NB4 (cell line): ENCODE data around the gene YAP1.

Experiments
- POLR2A ChIP-seq: IDR thresholded peaks from 2 replicates; pipeline ENCODE4 v1.6.1; 2011; ENCODE audit warnings: mild to moderate bottlenecking; ENCODE audit not compliant: insufficient read length; ENCODE audit errors: extremely low read depth
- TF ChIP-seq, protein P1 (sequence below): IDR thresholded peaks from one replicate; pipeline ENCODE4 v1.5.1; 2012; ENCODE audit warnings: low read depth, low read length

- TF ChIP-seq, protein P1, sequence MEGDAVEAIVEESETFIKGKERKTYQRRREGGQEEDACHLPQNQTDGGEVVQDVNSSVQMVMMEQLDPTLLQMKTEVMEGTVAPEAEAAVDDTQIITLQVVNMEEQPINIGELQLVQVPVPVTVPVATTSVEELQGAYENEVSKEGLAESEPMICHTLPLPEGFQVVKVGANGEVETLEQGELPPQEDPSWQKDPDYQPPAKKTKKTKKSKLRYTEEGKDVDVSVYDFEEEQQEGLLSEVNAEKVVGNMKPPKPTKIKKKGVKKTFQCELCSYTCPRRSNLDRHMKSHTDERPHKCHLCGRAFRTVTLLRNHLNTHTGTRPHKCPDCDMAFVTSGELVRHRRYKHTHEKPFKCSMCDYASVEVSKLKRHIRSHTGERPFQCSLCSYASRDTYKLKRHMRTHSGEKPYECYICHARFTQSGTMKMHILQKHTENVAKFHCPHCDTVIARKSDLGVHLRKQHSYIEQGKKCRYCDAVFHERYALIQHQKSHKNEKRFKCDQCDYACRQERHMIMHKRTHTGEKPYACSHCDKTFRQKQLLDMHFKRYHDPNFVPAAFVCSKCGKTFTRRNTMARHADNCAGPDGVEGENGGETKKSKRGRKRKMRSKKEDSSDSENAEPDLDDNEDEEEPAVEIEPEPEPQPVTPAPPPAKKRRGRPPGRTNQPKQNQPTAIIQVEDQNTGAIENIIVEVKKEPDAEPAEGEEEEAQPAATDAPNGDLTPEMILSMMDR, result no peak
- no peak for TF ChIP-seq POLR2A
Observed at GRCh38 chr11:102268083-102268984, 158.1 kb downstream of the YAP1 start.
